T-helper 2 cell treated with Interferon-gamma antibody and Interleukin-4, amounts not matched to agents 5 μg/mL and 100 μg/mL, for 36 hours (primary cell): ENCODE measurements around the gene ST6GAL1.
A peak's percentile ranks its signal among the peaks of the same experiment; 100 is the strongest.

Experiments
- DNase-seq: peaks from one replicate; pipeline ENCODE4 v3.0.0; 2021; ENCODE audit warnings: low spot score
- H3K27ac Mint-ChIP-seq: one replicate; pipeline ENCODE4 v1.8.0; 2021; ENCODE audit warnings: mild to moderate bottlenecking, mixed read lengths
- H3K27me3 Mint-ChIP-seq: one replicate; pipeline ENCODE4 v1.8.0; 2021; ENCODE audit warnings: low read depth, mixed read lengths
- H3K36me3 Mint-ChIP-seq: one replicate; pipeline ENCODE4 v1.8.0; 2021; ENCODE audit warnings: low read depth, mixed read lengths
- H3K4me1 Mint-ChIP-seq: one replicate; pipeline ENCODE4 v1.8.0; 2021; ENCODE audit warnings: low read depth, mixed read lengths
- H3K4me3 Mint-ChIP-seq: one replicate; pipeline ENCODE4 v1.8.0; 2022; ENCODE audit warnings: mild to moderate bottlenecking, moderate library complexity, mixed read lengths
- H3K9me3 Mint-ChIP-seq: one replicate; pipeline ENCODE4 v1.8.0; 2021; ENCODE audit warnings: mixed read lengths

ST6GAL1 gene

GRCh38 chr3:186922790-186923189, 7.5 kb upstream of the ST6GAL1 start:
- no peak overlapping the region for H3K4me3 Mint-ChIP-seq
- no peak overlapping the region for H3K27ac Mint-ChIP-seq
- H3K27me3 Mint-ChIP-seq: no peaks in the 10 kb centered on the region
- no peaks in the 10 kb centered on the region for H3K36me3 Mint-ChIP-seq
- peaks cover 3% of the 10 kb centered on the region for H3K4me1 Mint-ChIP-seq
- no peaks in the 10 kb centered on the region for H3K9me3 Mint-ChIP-seq
- no peak for DNase-seq

- peaks cover 3% of the 10 kb centered on the region for H3K4me1 Mint-ChIP-seq
- H3K27me3 Mint-ChIP-seq: no peaks in the 10 kb centered on the region
- no peak overlapping the region for H3K4me3 Mint-ChIP-seq
- H3K27ac Mint-ChIP-seq: no peak overlapping the region
- no peak for DNase-seq
- H3K9me3 Mint-ChIP-seq: no peaks in the 10 kb centered on the region
- no peaks in the 10 kb centered on the region for H3K36me3 Mint-ChIP-seq
These were observed 7.1 kb upstream of the ST6GAL1 start for GRCh38 chr3:186923241-186923640.

GRCh38 chr3:186925826-186926225, 4.5 kb upstream of the ST6GAL1 start:
- H3K36me3 Mint-ChIP-seq: no peaks in the 10 kb centered on the region

GRCh38 chr3:186929186-186929585, 1.1 kb upstream of the ST6GAL1 start:
- Mint-ChIP-seq H3K27me3 (no peaks in the 10 kb centered on the region), H3K9me3 (no peaks in the 10 kb centered on the region), H3K4me1 (peaks cover 32% of the 10 kb centered on the region), H3K36me3 (peaks cover 27% of the 10 kb centered on the region), H3K27ac (no peak overlapping the region), H3K4me3 (peak overlapping the region; percentile 46)
- DNase-seq: no peak

More at GRCh38 chr3:186925826-186926225, 4.5 kb upstream of the ST6GAL1 start:
- Mint-ChIP-seq H3K9me3 (no peaks in the 10 kb centered on the region), H3K27ac (no peak overlapping the region), H3K27me3 (no peaks in the 10 kb centered on the region), H3K4me1 (peaks cover 11% of the 10 kb centered on the region), H3K4me3 (no peak overlapping the region)
- no peak for DNase-seq

- Mint-ChIP-seq H3K4me1 (peaks cover 32% of the 10 kb centered on the region), H3K36me3 (peaks cover 30% of the 10 kb centered on the region), H3K27ac (peak overlapping the region; percentile 96), H3K9me3 (no peaks in the 10 kb centered on the region), H3K27me3 (no peaks in the 10 kb centered on the region), H3K4me3 (peak overlapping the region; percentile 98)
- no peak for DNase-seq
These were observed 641 bp upstream of the ST6GAL1 start for GRCh38 chr3:186929685-186930084.

- Mint-ChIP-seq H3K36me3 (peaks cover 40% of the 10 kb centered on the region), H3K9me3 (peaks cover 4% of the 10 kb centered on the region), H3K4me3 (peak overlapping the region; percentile 98), H3K27ac (peak overlapping the region; percentile 96), H3K27me3 (no peaks in the 10 kb centered on the region), H3K4me1 (peaks cover 34% of the 10 kb centered on the region)
- DNase-seq: peak; percentile 70
These were observed 560 bp downstream of the ST6GAL1 start for GRCh38 chr3:186930641-186931531.

GRCh38 chr3:186931532-186932280, 1.4 kb downstream of the ST6GAL1 start:
- peaks cover 44% of the 10 kb centered on the region for H3K36me3 Mint-ChIP-seq
- peak overlapping the region; percentile 96 for H3K27ac Mint-ChIP-seq
- H3K9me3 Mint-ChIP-seq: peaks cover 4% of the 10 kb centered on the region
- peak overlapping the region; percentile 98 for H3K4me3 Mint-ChIP-seq
- H3K27me3 Mint-ChIP-seq: no peaks in the 10 kb centered on the region
- H3K4me1 Mint-ChIP-seq: peaks cover 34% of the 10 kb centered on the region
- peak; percentile 86 for DNase-seq

- DNase-seq: no peak
These were observed 2.2 kb downstream of the ST6GAL1 start for GRCh38 chr3:186932281-186933181.

GRCh38 chr3:186933816-186934215, 3.5 kb downstream of the ST6GAL1 start:
- H3K4me1 Mint-ChIP-seq: peaks cover 46% of the 10 kb centered on the region
- DNase-seq: no peak
- peaks cover 57% of the 10 kb centered on the region for H3K36me3 Mint-ChIP-seq
- H3K4me3 Mint-ChIP-seq: no peak overlapping the region
- H3K9me3 Mint-ChIP-seq: peaks cover 4% of the 10 kb centered on the region
- no peak overlapping the region for H3K27ac Mint-ChIP-seq
- H3K27me3 Mint-ChIP-seq: no peaks in the 10 kb centered on the region

More at GRCh38 chr3:186932281-186933181, 2.2 kb downstream of the ST6GAL1 start:
- Mint-ChIP-seq H3K27ac (peak overlapping the region; percentile 96), H3K4me1 (peaks cover 40% of the 10 kb centered on the region), H3K9me3 (peaks cover 4% of the 10 kb centered on the region), H3K4me3 (peak overlapping the region; percentile 98), H3K36me3 (peaks cover 50% of the 10 kb centered on the region), H3K27me3 (no peaks in the 10 kb centered on the region)

GRCh38 chr3:186935133-186935532, 4.8 kb downstream of the ST6GAL1 start:
- Mint-ChIP-seq H3K4me3 (no peak overlapping the region), H3K9me3 (peaks cover 4% of the 10 kb centered on the region), H3K4me1 (peaks cover 36% of the 10 kb centered on the region), H3K27ac (peak overlapping the region; percentile 36), H3K27me3 (no peaks in the 10 kb centered on the region), H3K36me3 (peaks cover 57% of the 10 kb centered on the region)
- no peak for DNase-seq

- H3K36me3 Mint-ChIP-seq: peaks cover 55% of the 10 kb centered on the region
- no peak for DNase-seq
- H3K27ac Mint-ChIP-seq: no peak overlapping the region
- peaks cover 36% of the 10 kb centered on the region for H3K4me1 Mint-ChIP-seq
- peaks cover 4% of the 10 kb centered on the region for H3K9me3 Mint-ChIP-seq
- H3K27me3 Mint-ChIP-seq: no peaks in the 10 kb centered on the region
- no peak overlapping the region for H3K4me3 Mint-ChIP-seq
These were observed 6.9 kb downstream of the ST6GAL1 start for GRCh38 chr3:186937017-186937875.

- Mint-ChIP-seq H3K4me1 (peaks cover 22% of the 10 kb centered on the region), H3K36me3 (peaks cover 52% of the 10 kb centered on the region), H3K27me3 (no peaks in the 10 kb centered on the region), H3K27ac (no peak overlapping the region), H3K4me3 (no peak overlapping the region), H3K9me3 (peaks cover 4% of the 10 kb centered on the region)
- DNase-seq: no peak
These were observed 8.4 kb downstream of the ST6GAL1 start for GRCh38 chr3:186938716-186939115.

GRCh38 chr3:186939536-186939935, 9.2 kb downstream of the ST6GAL1 start:
- Mint-ChIP-seq H3K27ac (no peak overlapping the region), H3K4me1 (peaks cover 21% of the 10 kb centered on the region), H3K36me3 (peaks cover 52% of the 10 kb centered on the region), H3K4me3 (no peak overlapping the region), H3K9me3 (peaks cover 4% of the 10 kb centered on the region), H3K27me3 (no peaks in the 10 kb centered on the region)
- no peak for DNase-seq
